GM18951 (cell line): ENCODE results near the gene GOLT1A.
"Not testable (repeated sequence)": the region's sequence is repeated elsewhere in the genome, so short reads cannot be mapped to it uniquely, and the experiment has no call there.

Experiments used
- POLR2A ChIP-seq: IDR thresholded peaks from 4 replicates; pipeline ENCODE4 v1.6.1; 2011; ENCODE audit warnings: mild to moderate bottlenecking; ENCODE audit not compliant: insufficient read length, insufficient read depth; ENCODE audit errors: extremely low read depth
- in situ Hi-C: fragments of 300-500 bp; cut with MboI; formaldehyde crosslinking; loops from one replicate; pipeline ENCODE4 v1.12.0; 2022; ENCODE audit warnings: low sequenced_read_pairs, mixed read lengths, inconsistent platforms; ENCODE audit not compliant: unreplicated experiment

The GOLT1A gene

DNA sequence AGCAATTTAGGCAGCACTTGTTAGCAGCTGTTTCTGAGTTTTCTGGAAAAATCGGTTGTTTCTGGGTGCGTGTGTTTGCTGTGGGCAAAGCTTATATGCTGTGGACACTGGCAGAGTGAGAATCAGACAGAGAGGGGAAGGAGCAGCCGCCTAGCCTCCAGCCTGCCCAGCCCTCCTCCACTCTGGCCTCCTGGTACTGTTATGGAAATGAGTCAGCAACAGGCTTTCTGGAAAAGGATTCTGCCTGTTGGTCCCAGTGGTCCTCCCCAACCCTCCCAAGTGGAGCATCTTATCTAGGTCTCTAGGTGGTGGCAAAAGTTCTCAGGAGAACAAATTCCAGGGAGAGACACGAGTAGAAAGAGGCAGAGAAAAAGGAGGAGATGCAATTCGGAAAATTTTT, 42.2 kb upstream of the GOLT1A start:
- in situ Hi-C loops = no loop called here
- no peak for TF ChIP-seq POLR2A

DNA sequence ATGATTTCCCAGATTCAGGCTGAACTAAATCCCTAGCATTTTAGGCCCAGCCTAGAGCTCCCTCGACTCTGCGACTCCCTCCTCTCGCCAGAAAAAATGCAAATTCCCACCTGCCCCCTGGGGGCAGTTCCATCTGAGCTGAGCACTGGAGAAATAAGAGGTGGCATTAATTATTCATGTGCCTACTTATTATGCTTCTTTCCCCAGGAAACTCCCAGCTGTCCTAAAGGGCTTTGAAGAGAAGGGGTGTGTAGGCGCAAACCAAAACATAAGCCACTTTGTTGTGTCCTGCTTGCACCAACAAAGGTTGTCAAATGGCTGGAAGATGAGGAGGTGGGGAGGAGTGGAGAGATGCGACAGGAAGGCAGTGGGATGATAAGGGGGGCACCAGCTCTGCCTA, 41.4 kb upstream of the GOLT1A start:
- TF ChIP-seq POLR2A = no peak
- in situ Hi-C loops = no loop called here

DNA sequence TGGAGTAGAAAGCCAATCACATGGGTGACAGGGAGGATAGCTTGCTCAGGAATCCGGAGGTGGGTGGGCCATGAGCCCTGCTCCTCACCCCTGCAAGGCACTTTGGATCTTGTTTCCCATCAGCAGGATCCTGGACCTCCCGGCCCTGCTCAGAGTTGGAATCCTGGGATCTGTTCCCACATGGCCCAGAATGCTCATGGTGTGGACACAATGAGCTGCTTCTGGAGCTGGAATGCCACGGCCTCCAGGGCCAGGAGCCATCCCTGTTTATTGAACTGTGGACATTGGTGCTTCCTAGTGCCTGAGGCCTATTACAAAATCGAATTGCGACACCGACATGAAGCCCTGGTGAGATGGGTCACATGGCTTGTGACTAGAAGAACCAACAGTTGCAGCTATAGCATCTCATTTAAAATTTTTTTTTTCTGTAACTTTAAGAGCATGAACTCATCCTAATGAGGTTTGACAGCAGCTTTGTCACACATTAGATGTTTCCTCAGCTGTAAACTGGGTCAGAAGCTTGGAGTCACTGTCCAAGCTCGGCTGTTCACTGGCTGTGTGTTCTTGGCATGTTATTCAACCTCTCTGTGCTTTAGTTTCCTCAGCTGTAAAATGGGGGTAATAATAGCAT, 40.4 kb upstream of the GOLT1A start:
- in situ Hi-C loops = no loop called here

DNA sequence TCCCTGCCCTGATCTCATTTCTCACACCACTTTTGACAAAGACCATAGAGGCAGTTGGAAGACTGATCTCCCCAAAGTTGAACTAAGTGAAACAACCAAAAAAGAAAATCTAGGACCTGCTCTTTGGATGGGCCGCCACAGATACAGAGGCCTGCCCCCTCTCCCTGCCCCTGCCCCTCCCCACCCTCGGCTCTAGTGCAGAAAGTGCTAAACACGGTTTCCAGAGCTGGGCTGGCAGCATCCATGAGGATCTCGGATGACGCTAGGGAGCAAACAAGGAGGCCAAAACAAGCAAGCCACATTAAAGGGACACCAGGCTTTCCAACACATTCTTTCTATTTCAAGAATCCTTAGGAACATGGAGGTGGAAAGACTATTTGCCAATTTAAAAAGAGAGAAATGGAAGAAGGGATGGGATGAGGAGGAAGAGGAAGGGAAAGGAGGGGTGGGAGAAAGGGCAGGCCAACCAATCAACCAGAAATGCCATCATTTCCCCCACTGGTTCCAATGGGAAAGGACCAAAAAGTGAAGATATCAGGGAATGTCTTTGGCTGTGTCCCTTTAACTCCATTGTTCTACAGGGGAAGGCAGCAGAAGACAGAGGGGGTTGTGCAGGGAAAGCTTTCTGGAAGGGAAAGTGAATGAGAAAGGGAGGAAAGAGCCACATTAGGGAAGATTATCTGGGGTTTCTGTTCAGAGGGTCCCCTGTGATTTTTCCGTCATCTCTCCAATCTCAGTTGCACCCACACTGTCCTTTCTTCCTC, 38.3 kb upstream of the GOLT1A start:
- TF ChIP-seq POLR2A = no peak
- in situ Hi-C loops = no loop called here

More for the DNA sequence above, 40.4 kb upstream of the GOLT1A start:
- TF ChIP-seq POLR2A = no peak

DNA sequence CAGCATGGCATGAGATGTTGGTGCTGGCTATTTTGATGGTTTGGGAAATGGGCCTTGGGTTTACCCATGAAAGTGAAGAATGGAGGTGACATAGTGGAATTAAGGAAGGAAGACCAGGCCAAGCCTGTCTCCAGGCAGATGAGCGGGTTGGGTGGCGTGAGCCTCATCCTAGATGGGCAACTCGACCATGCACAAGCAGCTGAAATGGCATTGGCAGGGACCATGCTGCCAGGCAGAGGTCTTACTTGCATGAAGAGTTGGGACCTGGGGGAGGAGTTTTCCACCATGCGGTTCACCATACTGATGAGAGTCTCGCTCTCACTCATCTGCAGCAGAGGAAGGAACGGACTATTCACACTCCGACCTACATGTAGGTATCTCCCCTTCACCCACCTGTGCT, 37.5 kb upstream of the GOLT1A start:
- no peak for TF ChIP-seq POLR2A
- in situ Hi-C loops = no loop called here

DNA sequence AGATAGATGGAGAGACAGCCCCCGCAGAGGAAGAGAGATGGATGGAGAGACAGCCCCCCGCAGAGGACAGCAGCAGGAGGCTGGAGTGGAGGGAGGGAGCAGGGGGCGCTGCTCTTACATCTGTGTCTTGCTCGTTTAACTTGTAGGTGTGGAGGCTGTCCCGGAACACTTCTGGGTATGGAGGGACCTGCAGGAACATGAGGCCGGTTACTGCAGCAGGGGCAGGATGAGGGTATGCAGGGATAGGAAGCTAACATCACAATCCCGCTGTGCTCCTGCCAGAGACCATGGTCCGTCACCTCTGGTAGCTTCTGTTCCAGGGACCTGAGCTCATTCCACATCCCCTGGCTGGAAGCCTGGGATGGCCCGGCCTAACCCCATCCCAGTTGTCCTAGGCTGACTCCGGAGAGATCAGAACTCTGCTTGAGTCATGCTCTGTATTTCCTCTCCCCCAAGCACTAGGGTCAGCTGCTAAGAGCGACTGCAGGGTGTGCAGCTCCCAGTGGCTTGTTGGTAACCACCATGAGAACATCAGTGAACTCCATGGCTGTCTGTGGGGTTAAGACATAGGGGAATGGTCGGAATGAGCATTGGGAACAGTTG, 36.7 kb upstream of the GOLT1A start:
- in situ Hi-C loops = no loop called here
- TF ChIP-seq POLR2A = no peak

DNA sequence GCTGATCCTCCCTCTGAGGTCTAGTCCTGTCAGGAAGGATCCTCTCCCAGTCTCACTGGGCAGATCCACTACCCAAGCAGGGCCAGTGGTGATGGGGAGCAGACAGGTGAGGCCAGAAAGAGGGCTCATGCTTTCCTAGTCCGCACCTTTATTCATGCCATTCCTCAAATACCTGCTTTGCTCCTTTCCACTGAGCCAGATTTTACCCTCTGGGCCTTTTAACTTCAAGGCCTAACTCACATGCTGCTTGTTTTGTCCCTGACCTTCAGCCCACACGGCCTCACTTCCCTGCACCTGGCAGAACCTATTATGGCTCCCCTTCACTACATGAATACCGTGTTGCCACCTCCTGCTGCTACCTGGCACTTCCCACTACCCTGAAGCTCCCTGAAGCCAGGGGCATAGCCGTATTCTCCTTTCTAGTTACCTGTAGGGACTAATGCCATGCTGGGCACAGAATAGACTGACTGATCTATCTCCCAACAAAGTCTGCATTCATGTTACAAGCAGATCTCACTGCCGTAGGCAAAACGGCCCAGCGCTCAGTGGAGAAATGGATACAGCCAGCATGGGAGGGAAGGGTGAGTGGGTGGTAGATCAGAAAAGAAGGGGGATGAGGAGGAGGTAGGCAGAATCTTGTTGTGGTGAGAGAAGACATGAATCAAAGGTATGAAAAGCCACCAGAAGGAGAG, 36.1 kb upstream of the GOLT1A start:
- TF ChIP-seq POLR2A = no peak
- in situ Hi-C loops = no loop called here

DNA sequence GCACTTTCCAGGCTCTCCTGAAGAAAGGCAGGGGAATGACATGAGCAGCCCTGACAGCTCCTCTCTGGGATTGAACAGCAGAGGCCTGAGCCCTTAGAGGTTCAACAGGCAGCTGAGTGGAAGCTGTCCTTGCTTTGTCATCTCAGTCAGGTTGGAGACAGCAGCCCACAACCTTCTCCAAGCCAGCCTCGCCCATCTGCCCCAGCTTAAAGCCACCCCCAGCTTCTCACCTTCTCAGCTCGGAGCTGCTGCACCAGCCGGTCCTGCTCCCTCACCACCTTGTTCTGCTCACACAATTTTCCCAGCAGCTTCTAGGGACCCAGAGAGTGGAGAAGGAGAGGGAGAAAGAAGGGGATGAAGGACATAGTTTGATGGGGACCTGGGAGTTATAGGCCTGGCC, 35.2 kb upstream of the GOLT1A start:
- in situ Hi-C loops = no loop called here
- no peak for TF ChIP-seq POLR2A

DNA sequence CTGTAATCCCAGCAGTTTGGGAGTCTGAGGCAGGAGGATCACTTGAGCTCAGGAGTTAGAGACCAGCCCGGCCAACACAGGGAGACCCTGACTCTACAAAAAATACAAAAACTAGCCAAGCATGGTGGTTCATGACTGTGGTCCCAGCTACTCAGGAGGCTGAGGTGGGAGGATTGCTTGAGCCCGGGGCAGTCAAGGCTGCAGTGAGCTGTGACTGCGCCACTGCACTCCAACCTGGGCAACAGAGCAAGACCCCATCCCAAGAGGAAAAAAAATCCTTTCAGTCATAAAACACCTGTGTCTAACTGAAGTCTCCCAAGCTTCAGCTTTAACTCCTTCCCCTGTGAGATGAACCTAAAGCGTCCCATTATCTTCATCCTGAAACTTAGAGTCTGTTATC, 33.1 kb upstream of the GOLT1A start:
- in situ Hi-C loops = no loop called here
- TF ChIP-seq POLR2A = no peak

DNA sequence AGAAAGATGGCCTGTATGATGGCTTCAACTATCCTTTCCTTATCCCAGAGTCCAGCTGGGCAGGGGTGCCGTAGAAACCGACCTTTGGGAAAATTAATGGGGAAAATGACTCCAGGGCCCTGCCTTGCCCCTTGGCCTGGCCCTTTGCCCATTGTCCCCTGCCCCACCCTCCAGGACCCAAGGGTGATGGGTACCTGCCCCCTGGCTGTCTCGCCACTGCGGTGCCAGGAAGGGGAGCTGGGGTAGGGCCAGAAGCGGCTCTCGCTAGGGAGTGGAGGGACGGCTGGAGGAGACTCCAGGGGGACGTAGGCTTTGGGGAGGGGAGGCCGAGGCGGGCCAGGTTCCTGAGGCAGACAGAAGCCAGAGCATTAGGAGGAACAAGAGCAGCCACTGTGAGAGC, 29.1 kb upstream of the GOLT1A start:
- in situ Hi-C loops = no loop called here
- no peak for TF ChIP-seq POLR2A

DNA sequence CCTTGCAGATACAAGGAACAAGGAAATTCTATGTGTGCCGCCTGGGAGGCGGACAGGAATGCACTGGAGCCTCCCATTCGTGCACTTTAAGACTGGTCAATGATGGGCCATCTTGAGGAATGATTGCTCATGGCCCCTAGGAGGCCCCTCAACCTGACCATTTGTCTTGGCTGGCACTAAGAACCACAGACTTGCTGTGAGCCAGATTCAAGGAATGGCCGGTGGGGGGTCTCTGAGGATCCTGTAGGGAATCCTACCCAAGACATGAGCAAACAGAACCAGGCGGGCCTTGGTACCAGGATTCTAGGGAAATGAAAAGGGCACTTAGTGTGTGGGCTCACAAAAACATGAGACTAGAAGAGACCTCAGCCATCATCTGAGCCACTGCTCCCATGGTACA, 28.1 kb upstream of the GOLT1A start:
- TF ChIP-seq POLR2A = no peak
- in situ Hi-C loops = no loop called here

DNA sequence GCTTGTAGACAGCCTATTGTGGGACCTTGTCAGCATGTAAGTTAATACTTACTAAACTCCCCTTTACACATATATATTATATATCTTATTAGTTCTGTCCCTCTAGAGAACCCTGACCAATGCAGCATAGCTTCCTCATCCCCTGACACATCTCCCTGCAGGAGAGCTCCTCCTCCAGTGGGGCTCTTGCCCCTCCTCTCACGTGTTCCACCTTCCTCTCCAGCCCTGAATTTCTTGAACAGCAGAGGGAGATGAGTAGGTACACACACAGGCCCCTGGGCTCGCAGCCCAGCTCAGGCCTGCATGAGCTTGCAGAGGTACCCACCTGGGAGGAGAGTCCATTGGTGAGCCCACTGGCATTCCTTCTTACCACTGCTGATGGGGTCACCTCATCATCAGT, 27.3 kb upstream of the GOLT1A start:
- TF ChIP-seq POLR2A = no peak
- in situ Hi-C loops = no loop called here

DNA sequence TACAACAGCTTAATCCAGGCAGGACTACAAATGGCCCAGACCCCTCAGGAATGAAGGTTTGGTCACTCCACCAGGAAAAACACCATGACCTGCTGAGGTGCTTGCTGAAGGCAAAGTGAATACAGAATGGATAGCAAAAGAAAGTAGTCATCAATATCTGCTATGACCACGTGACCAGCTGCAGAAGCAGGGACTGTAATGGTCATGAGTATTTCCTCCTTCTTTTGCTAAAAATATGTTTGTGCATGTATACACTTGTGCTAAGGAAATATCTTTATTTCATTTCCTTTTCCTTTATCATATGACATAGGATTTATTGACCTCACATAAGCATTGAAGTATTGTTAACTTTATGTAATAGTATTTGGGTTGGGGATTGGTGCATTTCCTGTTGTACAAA, 26.4 kb upstream of the GOLT1A start:
- in situ Hi-C loops = no loop called here
- no peak for TF ChIP-seq POLR2A

DNA sequence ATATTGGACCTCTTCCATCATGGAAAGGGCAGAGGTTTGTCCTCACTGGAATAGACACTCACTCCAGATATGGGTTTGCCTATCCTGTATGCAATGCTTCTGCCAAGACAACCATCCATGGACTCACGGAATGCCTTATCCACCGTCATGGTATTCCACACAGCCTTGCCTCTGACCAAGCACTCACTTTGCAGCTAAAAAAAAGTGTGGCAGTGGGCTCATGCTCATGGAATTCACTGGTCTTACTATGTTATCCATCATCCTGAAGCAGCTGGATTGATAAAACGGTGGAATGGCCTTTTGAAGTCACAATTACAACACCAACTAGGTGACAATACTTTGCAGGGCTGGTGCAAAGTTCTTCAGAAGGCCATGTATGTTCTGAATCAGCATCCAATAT, 25.6 kb upstream of the GOLT1A start:
- in situ Hi-C loops = not testable (repeated sequence)

DNA sequence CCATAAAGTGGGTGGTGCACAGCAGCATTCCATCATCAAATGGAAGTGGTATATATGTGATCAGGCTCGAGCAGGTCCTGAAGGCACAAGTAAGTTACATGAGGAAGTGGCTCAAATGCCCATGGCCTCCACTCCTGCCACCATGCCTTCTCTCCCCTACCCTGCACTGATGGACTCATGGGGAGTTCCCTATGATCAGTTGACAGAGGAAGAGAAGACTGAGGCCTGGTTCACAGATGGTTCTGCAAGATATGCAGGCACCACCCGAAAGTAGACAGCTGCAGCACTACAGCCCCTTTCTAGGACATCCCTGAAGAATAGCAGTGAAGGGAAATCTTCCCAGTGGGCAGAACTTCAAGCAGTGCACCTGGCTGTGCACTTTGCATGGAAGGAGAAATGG, 24.7 kb upstream of the GOLT1A start:
- in situ Hi-C loops = not testable (repeated sequence)

DNA sequence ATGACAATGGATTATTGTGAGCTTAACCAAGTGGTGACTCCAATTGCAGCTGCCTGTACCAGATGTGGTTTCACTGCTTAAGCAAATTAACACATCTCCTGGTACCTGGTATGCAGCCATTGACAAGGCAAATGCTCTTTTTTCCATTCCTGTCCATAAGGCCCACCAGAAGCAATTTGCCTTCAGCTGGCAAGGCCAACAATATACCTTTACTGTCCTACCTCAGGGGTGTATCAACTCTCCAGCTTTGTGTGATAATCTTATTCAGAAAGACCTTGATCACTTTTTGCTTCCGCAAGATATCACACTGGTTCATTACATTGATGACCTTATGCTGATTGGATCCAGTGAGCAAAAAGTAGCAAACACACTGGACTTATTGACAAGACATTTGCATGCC, 23.7 kb upstream of the GOLT1A start:
- in situ Hi-C loops = not testable (repeated sequence)
